Neural cell (in vitro differentiated cells): ENCODE results near the gene P3H1. TPM values are rescaled to one million over a fixed set of nuclear protein-coding genes. Genes with fewer than 3 reads are reported as not detected.
"Not testable (repeated sequence)": the region's sequence is repeated elsewhere in the genome, so short reads cannot be mapped to it uniquely, and the experiment has no call there.

Experiments
- H2AFZ ChIP-seq: fragments of 200-600, 300-800 bp; sonication (generic), shearing (Covaris generic); 2 replicates; pipeline ENCODE4 v1.6.0; 2014; ENCODE audit warnings: low read depth, mild to moderate bottlenecking, antibody characterized with exemption, low read length, moderate library complexity
- H3F3A ChIP-seq: fragments of 200-600 bp; shearing (Covaris generic); 2 replicates; pipeline ENCODE4 v1.6.1; 2016; ENCODE audit warnings: mild to moderate bottlenecking, moderate library complexity, mixed read lengths, antibody characterized with exemption, low read length; ENCODE audit not compliant: insufficient read depth, poor library complexity, severe bottlenecking
- H3K27ac ChIP-seq: fragments of 200-600, 300-800 bp; sonication (generic), shearing (Covaris generic); 2 replicates; pipeline ENCODE4 v1.5.1; 2014; ENCODE audit warnings: mild to moderate bottlenecking, low read length, moderate library complexity
- H3K27me3 ChIP-seq: fragments of 300-800, 200-600 bp; sonication (generic), shearing (Covaris generic); 2 replicates; pipeline ENCODE4 v1.6.0; 2014; ENCODE audit warnings: mild to moderate bottlenecking, low read depth, low read length, moderate library complexity; ENCODE audit not compliant: insufficient read depth
- H3K36me3 ChIP-seq: fragments of 300-800, 200-600 bp; sonication (generic), shearing (Covaris generic); 2 replicates; pipeline ENCODE4 v1.5.1; 2014; ENCODE audit warnings: mild to moderate bottlenecking, antibody characterized with exemption, low read length, moderate library complexity; ENCODE audit not compliant: insufficient read depth
- H3K4me2 ChIP-seq: fragments of 300-800, 200-600 bp; sonication (generic), shearing (Covaris generic); 2 replicates; pipeline ENCODE4 v1.6.0; 2014; ENCODE audit warnings: mild to moderate bottlenecking, low read length
- H3K4me3 ChIP-seq: fragments of 300-800, 200-600 bp; sonication (generic), shearing (Covaris generic); 2 replicates; pipeline ENCODE4 v1.5.1; 2014; ENCODE audit warnings: mild to moderate bottlenecking, low read length, moderate library complexity
- H3K79me2 ChIP-seq: fragments of 200-600 bp; shearing (Covaris generic); replicated peaks from 2 replicates; pipeline ENCODE4 v1.6.0; 2014; ENCODE audit warnings: mild to moderate bottlenecking, low read length, moderate library complexity; ENCODE audit not compliant: insufficient read depth
- H3K9ac ChIP-seq: fragments of 300-800, 200-600 bp; sonication (generic), shearing (Covaris generic); 2 replicates; pipeline ENCODE4 v1.6.1; 2016; ENCODE audit warnings: mild to moderate bottlenecking, low read length, mixed read lengths
- H3K9me2 ChIP-seq: fragments of 200-600 bp; shearing (Covaris generic); 2 replicates; pipeline ENCODE4 v1.6.1; 2016; ENCODE audit warnings: mild to moderate bottlenecking, low read length, mixed read lengths; ENCODE audit not compliant: insufficient read depth
- H3K9me3 ChIP-seq: fragments of 200-600, 300-800 bp; sonication (generic), shearing (Covaris generic); 2 replicates; pipeline ENCODE4 v1.6.1; 2016; ENCODE audit warnings: mild to moderate bottlenecking, mixed run types, low read length, moderate library complexity, mixed read lengths
- H4K20me1 ChIP-seq: fragments of 200-600 bp; shearing (Covaris generic); 2 replicates; pipeline ENCODE4 v1.6.1; 2016; ENCODE audit warnings: mild to moderate bottlenecking, mixed run types; ENCODE audit not compliant: insufficient read depth
- EP300 ChIP-seq: fragments of 450-650 bp; conservative IDR thresholded peaks from 2 replicates; pipeline ENCODE4 v1.6.1; 2014; ENCODE audit warnings: antibody characterized with exemption, mild to moderate bottlenecking, moderate library complexity; ENCODE audit not compliant: poor library complexity, severe bottlenecking
- POLR2AphosphoS5 ChIP-seq: IDR thresholded peaks from 2 replicates; pipeline ENCODE4 v1.6.1; 2012
- RAD21 ChIP-seq: fragments of 450-650 bp; conservative IDR thresholded peaks from 2 replicates; pipeline ENCODE4 v1.6.1; 2014; ENCODE audit warnings: antibody characterized with exemption, mild to moderate bottlenecking, moderate library complexity
- SMC3 ChIP-seq: fragments of 450-650 bp; conservative IDR thresholded peaks from 2 replicates; pipeline ENCODE4 v1.6.1; 2014; ENCODE audit warnings: antibody characterized with exemption, mild to moderate bottlenecking, moderate library complexity; ENCODE audit not compliant: poor library complexity
- polyA plus RNA-seq: library from polyadenylated mRNA; depleted of rRNA; stranded (reverse); fragments of >200 nt; gene quantifications from 2 replicates; pipeline ENCODE4 v1.2.3, GENCODE V29; 2014
- TF ChIP-seq, protein P1 (sequence below): IDR thresholded peaks from 2 replicates; pipeline ENCODE4 v1.6.1; 2012; ENCODE audit warnings: borderline replicate concordance

The P3H1 gene
- polyA plus RNA-seq, 1 donor from 2014 or later, result 32.4 TPM

GRCh38 chr1:42721926-42722325, 44.9 kb downstream of the P3H1 start:
- no peak overlapping the region for H3K27ac ChIP-seq
- H3K9ac ChIP-seq, result no peak overlapping the region
- no peaks in the 10 kb centered on the region for H3F3A ChIP-seq
- no peaks in the 10 kb centered on the region for H3K9me3 ChIP-seq
- no peak overlapping the region for H3K4me2 ChIP-seq
- H3K27me3 ChIP-seq, result no peaks in the 10 kb centered on the region
- no peaks in the 10 kb centered on the region for H4K20me1 ChIP-seq
- TF ChIP-seq POLR2AphosphoS5, result no peak
- TF ChIP-seq, protein P1, sequence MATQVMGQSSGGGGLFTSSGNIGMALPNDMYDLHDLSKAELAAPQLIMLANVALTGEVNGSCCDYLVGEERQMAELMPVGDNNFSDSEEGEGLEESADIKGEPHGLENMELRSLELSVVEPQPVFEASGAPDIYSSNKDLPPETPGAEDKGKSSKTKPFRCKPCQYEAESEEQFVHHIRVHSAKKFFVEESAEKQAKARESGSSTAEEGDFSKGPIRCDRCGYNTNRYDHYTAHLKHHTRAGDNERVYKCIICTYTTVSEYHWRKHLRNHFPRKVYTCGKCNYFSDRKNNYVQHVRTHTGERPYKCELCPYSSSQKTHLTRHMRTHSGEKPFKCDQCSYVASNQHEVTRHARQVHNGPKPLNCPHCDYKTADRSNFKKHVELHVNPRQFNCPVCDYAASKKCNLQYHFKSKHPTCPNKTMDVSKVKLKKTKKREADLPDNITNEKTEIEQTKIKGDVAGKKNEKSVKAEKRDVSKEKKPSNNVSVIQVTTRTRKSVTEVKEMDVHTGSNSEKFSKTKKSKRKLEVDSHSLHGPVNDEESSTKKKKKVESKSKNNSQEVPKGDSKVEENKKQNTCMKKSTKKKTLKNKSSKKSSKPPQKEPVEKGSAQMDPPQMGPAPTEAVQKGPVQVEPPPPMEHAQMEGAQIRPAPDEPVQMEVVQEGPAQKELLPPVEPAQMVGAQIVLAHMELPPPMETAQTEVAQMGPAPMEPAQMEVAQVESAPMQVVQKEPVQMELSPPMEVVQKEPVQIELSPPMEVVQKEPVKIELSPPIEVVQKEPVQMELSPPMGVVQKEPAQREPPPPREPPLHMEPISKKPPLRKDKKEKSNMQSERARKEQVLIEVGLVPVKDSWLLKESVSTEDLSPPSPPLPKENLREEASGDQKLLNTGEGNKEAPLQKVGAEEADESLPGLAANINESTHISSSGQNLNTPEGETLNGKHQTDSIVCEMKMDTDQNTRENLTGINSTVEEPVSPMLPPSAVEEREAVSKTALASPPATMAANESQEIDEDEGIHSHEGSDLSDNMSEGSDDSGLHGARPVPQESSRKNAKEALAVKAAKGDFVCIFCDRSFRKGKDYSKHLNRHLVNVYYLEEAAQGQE, result no peak
- no peak for TF ChIP-seq SMC3
- H3K9me2 ChIP-seq, result no peaks in the 10 kb centered on the region
- no peak overlapping the region for H2AFZ ChIP-seq
- no peaks in the 10 kb centered on the region for H3K79me2 ChIP-seq
- H3K36me3 ChIP-seq, result no peaks in the 10 kb centered on the region
- H3K4me3 ChIP-seq, result no peak overlapping the region

DNA sequence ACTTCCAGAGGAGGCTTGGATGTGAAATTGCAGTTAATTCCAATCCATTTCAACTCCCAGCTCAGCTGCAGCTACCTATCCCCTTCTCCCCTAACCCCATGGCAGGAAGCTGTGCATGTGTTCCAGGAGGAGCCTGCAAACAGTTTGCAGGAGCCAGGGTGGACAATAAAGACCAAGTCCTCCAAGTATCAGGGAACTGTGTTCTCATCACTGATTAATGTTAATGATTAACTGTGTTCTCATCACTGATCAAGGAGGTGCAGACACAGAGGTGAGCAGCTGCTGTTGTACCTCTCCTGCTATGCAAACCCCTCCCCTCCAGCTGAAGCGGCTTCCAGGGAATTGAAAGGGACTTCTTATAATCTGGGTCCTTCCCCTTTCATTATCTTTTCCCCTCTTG, 46.0 kb downstream of the P3H1 start:
- H3K79me2 ChIP-seq, result no peaks in the 10 kb centered on the region
- no peak for TF ChIP-seq RAD21
- no peak for TF ChIP-seq POLR2AphosphoS5
- TF ChIP-seq EP300, result no peak
- TF ChIP-seq, protein P1, result no peak
- no peaks in the 10 kb centered on the region for H3K36me3 ChIP-seq
- no peak overlapping the region for H3K4me2 ChIP-seq
- H3K4me3 ChIP-seq, result no peak overlapping the region
- H3K27ac ChIP-seq, result no peak overlapping the region
- no peak overlapping the region for H3K9ac ChIP-seq
- no peaks in the 10 kb centered on the region for H3K9me3 ChIP-seq
- no peaks in the 10 kb centered on the region for H4K20me1 ChIP-seq
- H3K9me2 ChIP-seq, result no peaks in the 10 kb centered on the region
- H3K27me3 ChIP-seq, result no peaks in the 10 kb centered on the region
- no peaks in the 10 kb centered on the region for H3F3A ChIP-seq
- H2AFZ ChIP-seq, result no peak overlapping the region

DNA sequence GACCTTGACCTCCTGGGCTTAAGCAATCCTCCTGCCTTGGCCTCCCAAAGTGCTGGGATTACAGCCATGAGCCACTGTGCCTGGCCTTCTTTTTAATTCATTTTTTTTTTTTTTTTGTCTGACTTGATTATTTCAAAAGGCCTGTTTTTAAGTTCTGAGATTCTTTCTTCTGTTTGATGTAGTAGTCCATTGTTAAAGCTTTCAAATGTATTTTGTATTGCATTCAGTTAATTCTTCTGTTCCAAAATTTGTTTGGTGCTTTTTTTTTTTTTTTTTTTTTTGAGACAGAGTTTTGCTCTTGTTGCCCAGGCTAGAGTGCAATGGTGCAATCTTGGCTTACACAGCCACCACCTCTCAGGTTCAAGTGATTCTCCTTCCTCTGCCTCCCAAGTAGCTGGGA, 52.4 kb downstream of the P3H1 start:
- not testable (repeated sequence) for H3K27ac ChIP-seq, H3K4me2 ChIP-seq, H3K9ac ChIP-seq, H3F3A ChIP-seq, H3K9me2 ChIP-seq, H3K9me3 ChIP-seq, H3K4me3 ChIP-seq, H4K20me1 ChIP-seq, H3K27me3 ChIP-seq, H3K79me2 ChIP-seq, H3K36me3 ChIP-seq, H2AFZ ChIP-seq
